Measurements from ENCODE around the gene ATAD3A.
"Not testable (repeated sequence)": the region's sequence is repeated elsewhere in the genome, so short reads cannot be mapped to it uniquely, and the experiment has no call there.

Gene ATAD3A

DNA sequence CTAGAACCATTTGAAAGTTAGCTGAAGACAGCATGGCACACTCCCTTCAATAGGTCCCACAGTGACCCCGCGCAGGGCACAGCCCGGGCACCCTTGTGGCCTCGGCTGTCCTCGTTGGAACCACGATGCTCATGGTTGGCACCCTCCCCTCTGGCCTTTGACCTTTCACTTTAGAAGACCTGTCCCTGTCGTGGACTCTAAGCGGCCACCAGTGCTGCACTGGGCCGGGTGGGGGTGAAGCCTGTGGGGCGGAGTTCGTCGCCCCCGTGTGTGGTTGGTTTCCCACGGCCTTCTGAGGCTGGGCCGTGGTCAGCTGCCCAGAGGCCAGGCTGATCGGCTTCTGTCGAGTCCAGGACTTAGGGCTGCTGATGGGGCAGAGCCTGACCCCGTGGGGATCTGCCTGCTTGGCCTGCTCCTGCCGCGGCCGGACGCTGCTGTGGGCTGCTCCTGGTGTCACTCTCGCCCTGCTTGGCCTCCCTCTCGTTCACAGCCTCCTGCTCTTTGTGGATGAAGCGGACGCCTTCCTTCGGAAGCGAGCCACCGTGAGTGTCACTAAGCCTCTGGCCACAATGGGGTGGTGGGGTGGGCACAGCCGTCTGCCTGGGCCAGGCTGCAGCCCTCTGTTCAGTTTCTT is 12.9 kb downstream of the ATAD3A start:
- DNase-seq, result not testable (repeated sequence)

DNA sequence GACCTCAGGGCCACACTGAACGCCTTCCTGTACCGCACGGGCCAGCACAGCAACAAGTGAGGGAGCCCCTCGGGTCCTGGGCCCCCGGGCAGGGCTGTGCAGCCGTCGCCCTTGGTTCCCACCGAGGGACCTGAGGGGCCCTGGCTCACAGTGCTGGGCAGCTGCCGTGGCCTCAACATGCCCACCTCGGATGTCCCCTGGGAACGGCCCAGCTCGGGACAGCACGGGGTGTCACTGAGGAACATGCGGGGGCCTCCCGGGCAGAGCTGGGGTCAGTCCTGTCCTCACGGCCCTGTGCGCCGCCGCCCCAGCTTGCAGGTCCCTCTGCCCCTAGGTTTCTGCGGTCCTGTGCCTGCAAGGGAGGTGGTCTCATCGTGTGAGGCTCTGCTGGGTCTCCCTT is 14.5 kb downstream of the ATAD3A start:
- DNase-seq, result not testable (repeated sequence)

DNA sequence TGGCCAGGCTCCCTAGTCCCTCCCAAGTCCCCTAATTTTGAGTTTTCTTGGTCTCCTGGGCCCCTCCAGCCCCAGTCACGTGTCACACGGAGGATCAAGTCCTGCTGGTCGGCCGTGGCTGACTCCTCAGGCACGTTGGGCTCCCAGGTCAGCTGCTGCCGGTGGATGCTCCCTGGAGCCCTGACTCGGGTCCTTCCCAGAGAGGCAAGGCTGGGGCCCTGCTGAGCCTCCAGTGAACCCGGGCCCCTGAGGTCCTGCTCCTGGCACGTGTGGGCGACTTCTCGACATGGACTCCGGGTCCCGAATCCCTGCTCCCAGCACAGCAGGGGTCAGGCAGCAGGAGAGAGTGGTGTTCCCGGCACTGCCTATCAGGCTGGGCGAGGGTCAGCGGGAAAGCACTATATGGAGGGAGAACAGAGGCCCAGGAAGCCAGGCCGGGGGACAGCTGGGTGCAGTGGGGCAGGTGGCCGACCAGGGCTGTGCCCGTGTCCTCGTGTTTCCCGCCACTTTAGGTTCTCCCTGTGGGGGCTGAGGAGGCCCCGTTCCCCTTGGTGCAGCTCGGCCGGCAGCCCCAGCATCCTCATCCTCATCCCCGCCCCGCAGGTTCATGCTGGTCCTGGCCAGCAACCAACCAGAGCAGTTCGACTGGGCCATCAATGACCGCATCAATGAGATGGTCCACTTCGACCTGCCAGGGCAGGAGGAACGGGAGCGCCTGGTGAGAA is 15.3 kb downstream of the ATAD3A start:
- no peak for DNase-seq

DNA sequence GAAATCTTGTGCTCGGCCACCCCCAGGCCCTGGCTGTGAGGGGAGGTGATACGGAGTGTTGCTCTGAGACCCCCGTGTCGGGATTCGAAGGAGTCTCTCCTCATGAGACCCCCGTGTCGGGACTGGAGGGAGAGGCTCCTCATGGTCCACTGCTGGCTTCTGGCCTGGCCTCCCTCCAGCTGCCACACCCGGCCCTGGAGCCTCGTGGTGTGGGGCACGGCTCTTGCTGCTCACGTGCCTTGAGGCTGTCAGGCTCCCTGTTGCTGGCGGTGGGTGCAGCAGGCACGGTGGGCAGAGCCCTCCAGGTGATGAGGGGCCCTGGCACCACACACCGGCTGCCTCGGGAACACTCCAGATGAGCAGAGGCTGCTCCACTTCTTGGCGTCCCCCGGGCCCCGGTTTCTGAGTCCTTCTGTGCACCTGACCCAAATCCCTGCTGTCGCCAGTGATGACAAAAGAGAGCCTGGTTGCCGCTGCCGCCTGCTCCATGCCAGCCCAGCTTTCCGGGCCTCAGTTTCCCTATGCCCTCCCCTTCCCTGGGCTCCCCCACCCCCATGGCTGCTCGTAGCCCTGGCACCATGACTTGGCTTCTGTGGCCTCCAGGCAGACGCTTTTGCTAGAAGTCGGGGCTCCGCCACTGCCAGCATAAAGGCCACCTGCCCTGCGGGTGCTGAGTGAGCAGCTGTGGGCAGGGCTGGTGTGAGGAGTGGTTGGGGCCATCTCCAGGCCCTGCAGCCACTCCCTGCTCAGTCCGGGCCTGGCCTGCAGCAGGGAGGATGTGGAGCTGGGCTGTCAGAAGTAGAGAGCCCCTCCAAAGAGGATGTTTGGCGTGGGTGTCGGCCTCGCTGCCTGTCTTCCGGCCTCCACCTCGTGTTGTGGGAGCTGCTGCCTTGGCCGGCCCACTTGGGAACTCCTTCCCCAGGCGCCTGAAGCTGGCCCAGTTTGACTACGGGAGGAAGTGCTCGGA is 16.6 kb downstream of the ATAD3A start:
- DNase-seq, result no peak

DNA sequence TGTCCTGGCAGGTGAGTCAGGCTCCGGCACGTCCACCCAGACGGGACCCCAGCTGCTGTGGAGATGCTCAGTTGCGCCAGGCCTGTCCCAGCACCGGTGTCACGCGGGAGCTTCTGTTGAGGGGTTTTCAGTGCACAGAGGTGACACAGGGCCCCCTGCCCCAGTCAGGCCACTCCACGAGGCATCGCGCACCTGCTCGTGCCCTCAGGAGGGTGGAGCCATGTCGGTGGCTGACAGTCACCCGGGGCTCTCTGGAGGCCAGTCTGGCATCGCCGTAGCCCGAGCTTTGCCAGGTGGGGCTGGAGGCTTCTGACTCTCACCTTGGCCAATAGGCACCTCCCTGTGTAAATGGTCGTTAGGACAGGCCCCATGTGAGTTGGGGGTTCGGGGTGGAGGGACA is 17.4 kb downstream of the ATAD3A start:
- no peak for DNase-seq

DNA sequence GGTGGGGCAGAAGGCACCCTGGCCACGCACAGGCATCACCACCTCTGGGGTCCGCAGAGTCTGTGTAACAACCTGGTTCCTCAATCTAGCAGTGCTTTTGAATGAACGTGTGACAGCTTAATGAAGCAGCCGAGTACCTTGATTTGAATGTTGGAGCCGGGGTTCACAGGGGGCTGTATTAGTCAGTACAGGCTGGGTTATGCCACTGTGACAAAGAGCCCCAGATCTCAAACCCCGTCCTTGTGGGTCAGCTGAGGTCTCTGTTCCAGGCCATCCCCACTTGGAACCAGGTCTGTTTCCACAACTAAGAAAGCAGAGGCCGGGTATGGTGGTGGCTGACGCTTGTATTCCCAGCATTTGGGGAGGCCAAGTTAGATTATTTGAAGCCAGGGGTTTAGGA is 18.0 kb downstream of the ATAD3A start:
- DNase-seq, result no peak

DNA sequence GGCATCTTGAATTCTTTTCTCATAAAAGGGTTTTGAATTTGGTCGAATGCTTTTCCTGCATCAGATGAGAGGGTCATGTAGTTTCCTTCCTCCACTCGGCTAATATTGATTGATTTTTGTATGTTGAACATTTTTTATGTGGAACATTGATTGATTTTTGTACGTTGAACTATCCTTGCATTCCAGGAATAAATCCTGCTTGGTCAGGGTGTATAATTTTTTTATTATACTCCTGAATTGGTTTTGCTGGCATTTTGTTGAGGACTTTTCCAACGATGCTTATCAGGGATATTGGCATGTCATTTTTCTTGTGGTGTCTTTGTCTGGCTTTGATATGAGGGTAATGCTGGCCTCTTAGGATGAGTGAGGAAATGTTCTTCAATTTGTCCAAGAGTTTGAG is 20.0 kb downstream of the ATAD3A start:
- DNase-seq, result no peak

DNA sequence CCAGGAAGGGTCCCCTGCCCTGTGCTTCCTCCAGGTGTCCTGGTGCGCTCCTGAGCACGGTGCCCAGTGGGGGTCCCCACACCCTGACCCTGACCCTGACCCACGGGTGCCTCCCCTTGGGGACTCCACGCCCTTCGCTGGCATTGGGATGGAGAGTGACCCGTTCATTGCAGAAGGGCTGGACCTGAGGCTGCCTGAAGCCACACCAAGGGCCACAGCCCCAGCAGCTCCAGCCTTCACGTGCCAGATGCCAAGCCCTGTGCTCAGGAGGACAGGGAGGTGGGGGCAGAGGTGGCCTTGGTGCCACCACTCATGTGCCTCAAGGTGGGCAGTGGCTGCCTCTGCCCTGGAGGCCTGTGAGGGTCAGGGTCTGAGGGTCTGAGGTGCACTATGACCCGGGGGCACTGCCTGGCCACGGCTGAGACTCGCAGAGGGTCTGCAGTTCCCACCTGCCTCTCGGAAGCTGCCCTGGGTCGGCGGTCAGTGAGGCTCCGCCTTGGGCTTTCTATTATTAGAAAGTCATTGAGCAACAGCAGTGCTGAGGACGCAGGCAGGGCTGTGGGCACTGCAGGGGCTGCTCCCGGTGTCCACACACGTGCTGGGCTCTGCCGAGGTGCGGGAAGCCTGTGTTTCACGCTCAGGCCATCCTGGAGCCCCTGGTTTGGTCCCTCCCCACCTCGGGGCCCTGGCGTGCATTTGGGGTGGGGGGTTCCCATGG is 21.4 kb downstream of the ATAD3A start:
- DNase-seq, result not testable (repeated sequence)

DNA sequence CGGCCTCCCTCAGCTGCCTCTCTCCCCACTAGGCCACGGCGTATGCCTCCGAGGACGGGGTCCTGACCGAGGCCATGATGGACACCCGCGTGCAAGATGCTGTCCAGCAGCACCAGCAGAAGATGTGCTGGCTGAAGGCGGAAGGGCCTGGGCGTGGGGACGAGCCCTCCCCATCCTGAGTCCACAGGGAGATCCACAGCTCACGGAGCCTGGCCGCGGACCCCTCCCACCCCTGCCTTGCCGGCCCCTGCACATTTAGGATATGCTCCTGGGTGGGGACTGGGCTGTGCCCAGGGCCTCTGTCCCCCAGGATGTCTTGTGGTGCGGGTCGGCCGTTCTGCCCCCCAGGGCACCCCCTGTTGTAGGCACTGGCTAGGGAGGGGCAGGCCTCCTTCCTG is 21.9 kb downstream of the ATAD3A start:
- DNase-seq, result not testable (repeated sequence)

DNA sequence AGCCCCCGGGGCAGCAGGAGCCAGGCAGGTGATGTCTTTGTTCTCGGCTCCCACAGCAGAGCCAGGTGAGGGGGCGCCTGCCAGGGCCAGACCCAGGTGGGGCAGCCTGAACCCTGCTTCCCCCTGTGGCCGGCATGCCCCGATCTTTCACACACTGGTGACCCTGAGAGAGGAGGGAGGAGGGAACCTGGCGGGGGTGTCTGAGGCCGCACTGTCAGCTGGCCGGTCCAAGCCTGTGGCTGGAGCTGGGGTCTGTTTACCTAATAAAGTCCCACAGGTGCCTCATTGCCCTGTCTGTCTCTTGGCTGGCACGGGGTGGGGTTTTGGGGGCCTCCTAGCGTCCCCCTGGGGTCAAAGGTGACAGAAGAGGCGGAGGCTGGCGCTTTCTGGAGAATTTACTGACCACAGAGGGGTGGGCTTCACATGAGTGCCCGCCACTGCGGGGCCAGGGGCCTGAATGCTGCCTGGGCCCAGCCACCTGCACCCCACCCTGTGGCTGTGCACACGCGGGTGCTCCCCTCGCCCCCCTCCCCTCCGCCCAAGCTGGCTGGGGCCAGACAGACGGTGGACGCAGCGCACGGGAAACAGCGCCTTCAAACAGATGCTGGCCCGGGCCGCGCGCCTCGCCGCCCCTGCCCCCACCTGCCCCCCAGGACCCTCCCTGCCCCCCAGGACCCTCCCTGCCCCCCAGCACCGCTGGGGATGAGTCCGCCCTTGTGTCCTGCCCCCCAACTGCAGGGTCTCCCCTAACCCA is 22.6 kb downstream of the ATAD3A start:
- DNase-seq, result no peak

DNA sequence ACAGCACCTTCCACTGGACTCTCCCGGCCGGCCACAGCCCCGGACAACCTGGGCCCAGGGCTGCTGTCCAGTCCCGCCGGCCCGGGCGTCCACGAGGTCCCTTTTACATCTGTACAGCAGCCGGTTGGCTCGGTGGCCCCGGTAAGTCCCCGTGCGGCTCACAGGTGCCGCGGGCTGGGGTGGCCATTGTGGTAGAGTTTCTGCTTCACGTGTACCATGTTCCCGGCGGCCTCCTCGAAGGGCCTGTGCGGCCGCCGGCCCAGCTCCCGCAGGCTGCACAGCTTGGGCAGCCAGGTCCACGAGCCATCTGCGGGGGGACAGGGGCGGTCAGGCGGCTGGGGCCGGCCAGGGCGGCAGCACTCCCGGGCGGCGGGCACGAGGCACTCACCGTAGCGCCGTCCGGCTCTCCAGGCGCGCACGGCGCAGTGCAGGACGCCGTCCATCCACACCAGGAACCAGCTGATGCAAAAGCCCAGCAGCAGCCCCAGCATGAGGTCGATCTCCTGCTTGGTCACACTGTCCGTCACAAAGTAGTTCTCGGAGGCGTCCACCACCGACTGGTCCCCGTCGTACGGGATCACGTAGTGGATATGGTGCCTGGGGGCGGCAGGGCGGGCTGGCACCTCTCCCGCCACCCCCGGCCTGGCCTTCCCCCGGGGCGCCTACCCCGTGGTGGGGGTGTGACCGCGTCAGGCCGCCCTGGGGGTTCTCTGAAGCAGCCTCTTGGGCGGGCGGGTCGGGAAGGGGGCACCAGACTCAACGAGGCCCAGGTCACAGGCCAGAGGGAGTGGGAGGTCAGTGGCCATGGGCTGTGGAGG is 23.4 kb downstream of the ATAD3A start:
- no peak for DNase-seq

DNA sequence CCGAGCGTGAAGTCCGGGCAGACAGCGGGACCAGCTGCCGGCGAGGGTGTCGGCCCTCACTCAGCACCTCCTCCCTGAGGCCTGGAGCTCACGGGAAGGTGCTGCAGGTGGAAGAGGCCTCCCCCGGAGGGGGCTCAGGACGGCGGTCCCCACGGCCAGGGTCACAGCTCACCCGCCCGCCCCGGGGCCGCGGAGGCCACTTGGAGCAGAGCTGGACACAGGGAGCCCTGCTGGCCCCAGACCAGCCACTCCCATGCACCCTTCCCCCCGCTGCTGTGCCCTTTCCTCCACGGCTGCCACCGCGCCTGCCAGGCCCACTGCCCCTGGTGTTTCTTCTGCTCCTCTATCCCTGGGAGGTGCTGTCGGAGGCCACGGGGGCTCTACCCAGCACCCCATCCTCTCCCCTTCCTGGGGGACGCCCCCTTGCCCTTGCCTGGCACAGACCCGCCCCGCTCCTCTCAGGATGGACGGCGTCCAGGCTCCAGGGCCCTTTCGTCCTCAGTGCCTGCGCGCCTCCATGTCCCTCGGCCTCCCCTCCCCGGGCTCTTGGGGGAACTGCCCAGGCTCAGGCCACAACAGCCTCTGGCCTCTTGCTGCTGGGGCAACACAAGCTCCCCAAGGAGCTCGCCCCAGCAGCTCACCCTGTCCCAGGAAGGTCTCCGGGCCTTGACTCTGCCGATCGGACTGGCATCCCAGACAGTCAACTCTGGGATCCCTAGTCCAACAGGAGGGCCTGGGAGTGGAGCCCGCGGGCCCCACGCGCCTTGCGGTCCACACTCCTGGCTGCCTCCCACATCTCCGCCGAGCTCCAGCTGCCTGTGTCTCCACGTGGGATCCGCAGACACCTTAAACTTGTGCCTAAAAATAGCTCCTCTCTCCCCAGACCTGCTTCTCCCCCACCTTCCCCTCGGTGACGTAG is 24.3 kb downstream of the ATAD3A start:
- DNase-seq, result no peak

DNA sequence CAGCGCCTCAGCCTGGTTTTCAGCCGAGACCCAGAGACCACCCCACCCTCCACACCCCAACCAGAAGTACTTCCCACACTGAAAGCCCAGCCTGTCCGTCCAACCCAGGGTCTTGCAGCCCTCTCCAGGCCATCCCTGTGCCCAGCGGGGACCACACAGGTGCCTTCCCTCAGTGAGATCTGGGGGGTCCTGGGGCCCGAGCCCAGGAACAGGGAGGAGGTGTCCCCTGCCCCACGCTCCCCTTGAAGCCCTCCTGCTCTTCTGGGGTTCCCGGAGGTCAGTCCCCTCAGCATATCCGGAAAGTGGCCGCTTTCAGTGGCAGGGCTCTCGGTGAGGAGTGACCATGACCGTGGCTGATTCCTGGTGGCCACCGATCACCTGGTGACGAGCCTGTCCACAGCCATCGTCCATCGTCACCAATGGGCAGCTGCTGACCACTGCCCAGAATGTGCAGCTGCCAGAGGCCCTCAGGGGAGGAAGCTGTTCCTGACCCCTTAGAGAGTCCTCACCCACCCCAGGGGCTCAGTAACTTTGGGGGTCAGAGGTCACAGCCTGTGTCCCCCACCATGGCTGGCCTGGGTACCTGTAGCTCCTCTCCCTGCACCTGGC is 25.1 kb downstream of the ATAD3A start:
- DNase-seq, result no peak

DNA sequence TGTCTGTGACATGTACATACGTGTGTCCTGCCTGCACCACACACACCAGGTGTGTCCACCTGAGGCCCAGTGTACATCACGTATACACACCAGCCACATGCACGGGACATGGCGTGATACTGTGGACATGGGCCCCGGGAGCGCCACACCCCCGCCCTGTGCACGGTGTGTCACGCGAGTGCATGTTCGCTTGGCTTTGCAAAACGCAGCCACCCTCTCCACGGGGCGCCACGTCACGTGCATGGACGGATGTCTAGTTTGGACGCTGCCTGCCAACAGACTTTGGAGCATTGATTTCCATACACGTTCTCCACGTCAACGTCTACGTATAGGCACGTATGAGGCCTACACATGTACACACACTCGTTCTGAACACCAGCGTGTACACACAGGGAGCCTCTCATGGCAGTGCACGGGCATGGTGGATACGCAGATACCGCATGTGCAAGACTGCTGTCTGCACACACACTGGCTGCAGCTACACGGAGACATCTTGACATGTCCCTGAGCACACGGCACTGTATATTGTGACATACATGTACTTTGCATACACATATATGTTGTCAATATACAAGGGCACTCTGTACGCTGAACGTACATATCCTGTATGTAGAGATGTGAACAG is 25.8 kb downstream of the ATAD3A start:
- DNase-seq, result no peak

DNA sequence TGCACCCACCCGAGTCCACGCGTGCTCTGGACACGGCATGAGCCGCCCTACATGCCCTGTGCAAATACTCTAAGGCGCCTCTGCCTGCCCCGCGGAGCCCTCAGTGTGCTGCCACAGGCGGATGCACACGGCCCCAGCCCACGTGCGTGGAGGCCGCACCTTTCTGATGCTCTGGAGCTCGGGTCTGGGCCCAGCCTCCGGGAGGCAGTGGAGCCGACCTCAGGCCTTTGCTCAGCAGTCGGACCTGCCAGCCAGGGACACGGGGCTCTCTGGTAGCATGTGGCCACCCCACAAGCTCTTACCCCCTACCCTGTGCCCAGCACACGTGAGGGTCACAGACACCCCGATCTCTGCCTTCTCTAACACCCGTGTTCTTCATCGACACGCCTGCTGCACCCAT is 26.4 kb downstream of the ATAD3A start:
- no peak for DNase-seq

DNA sequence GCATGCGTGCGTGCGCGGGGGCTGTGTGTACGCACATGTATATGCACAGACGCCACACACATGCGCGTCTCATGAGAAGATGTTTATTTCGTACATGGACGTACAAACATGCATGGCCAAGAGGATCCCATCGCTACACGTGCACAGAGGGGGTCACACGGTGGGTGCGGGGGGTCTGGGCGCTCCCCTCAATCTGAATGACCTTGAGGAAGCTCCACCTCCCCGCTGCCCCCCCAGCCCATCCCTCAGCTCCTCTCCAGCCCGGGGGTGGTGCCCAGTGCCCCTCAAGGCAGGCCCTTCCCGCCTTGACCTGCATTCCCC is 27.0 kb downstream of the ATAD3A start:
- DNase-seq, result no peak

DNA sequence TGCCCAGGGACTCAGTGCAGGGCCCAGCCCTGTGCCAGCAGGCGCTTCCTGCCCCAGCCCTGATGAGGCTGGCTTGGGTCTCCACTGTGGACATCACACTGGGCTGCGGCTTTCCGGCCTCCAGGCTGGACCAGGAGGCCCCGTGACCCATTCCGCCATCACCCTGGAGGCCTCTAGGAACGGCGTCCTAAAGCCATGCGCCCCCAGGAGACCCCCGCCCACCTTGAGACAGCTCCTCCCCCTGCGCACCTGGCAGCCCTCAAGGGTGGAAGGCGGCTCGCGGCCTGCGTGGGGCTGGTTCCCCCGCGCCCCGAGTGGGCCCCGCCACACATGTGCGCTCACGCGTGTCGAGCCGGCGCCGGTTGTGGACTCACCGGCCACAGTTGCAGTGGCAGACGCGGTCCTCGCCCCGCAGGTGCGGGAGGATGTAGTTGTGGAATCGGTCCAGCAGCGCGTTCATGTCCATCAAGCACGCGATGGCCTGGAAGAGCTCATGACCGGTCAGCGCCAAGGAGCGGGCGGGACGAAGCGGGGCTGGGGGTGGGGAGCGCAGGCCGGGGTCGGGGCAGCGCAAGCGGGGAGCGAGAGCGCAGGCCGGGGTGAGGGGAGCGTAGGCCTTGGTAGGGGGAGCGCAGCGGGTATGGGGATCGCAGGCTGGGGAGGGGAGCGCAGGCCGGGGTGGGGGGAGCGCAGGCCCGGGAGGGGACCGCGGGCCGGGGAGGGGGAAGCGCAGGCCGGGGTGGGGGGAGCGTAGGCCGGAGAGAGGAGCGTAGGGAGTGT is 27.5 kb downstream of the ATAD3A start:
- DNase-seq, result no peak

DNA sequence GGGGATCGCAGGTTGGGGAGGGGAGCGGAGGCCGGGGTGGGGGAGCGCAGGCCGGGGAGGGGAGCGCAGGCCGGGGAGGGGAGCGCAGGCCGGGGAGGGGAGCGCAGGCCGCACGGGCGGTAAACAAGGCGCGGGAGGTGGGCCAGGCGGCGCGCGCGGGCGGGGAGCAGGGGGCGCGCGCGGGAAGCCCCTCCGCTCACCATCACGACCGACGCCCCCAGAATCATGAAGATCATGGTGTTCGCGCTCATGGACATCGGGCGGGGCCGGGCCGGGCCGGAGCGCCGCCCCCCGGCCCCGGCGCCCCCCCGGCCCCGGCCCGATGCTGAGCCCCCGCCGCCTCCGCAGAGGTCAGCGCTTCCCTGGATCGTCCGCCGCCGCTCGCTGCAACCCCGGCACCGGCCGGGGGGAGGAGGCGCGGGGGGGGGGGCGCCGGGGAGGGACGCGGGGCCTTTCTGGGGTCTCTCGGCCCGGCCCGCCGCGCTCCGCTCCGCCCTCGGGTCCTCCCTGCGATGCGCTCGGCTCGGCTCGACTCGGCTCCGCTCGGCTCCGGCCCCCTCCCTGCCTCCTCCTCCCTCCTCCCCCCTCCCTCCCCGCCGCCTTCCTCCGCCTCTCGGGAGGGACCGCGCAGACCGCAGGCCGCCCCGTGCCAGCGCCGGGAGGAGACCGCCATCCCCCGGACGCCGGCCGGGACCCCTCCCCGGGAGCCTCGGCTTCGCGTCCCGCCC is 28.3 kb downstream of the ATAD3A start, which contains the start of gene TMEM240:
Gene TMEM240, minus strand, starts transcription at position 535 of the 728 bp plus-strand sequence. Its CDS starts 278 bp downstream, at position 257.
- no peak for DNase-seq

Measured in inflammatory macrophage treated with lipopolysaccharide for 4 hours (primary cell).